ENCODE measurements around the gene PLA2G6. TPM values are rescaled to one million over a fixed set of nuclear protein-coding genes. Genes with fewer than 3 reads are reported as not detected.

The PLA2G6 gene
- total RNA-seq, 1 experiment from 2014 or later: 6.0 TPM

GRCh38 chr22:38221407-38221806 is 39.8 kb upstream of the PLA2G6 start:
- POLR2A ChIA-PET (ENCODE audit: unreplicated experiment): no interaction called here
- no peak for DNase-seq
- Histone ChIP-seq H2AFZ (ENCODE audit: low read length) (no peak overlapping the region), H4K20me1 (ENCODE audit: low read length) (no peaks in the 10 kb centered on the region), H3K9me3 (ENCODE audit: low read length) (no peaks in the 10 kb centered on the region), H3K9ac (ENCODE audit: low read length) (no peak overlapping the region), H3K4me2 (ENCODE audit: low read length) (no peak overlapping the region), H3K27me3 (ENCODE audit: low read length) (no peaks in the 10 kb centered on the region), H3K4me3 (ENCODE audit: low read length) (no peak overlapping the region), H3F3A (ENCODE audit: low read length, unreplicated experiment) (no peaks in the 10 kb centered on the region), H3K79me2 (ENCODE audit: low read length) (no peaks in the 10 kb centered on the region), H3K9me2 (replicated peaks; ENCODE audit: low read length) (no peaks in the 10 kb centered on the region), H3K27ac (ENCODE audit: low read length) (no peak overlapping the region), H3K4me1 (ENCODE audit: insufficient read depth, low read length) (peaks cover 21% of the 10 kb centered on the region), H3K36me3 (ENCODE audit: low read depth, low read length) (no peaks in the 10 kb centered on the region)
- intact Hi-C loops (cut with micrococcal nuclease): no loop called here
- TF ChIP-seq EZH2phosphoT487 (IDR thresholded peaks at IDR 0.05; ENCODE audit: borderline replicate concordance, low read length): no peak
- no peak for TF ChIP-seq EZH2 (IDR thresholded peaks at IDR 0.05; ENCODE audit: low read length, unreplicated experiment)
- no peak for TF ChIP-seq CTCF (conservative IDR thresholded peaks at IDR 0.05; ENCODE audit: low read depth, low read length)
- no peak for ATAC-seq
- CTCF ChIA-PET: no interaction called here
- BruUV-seq (replicated peaks): no TSS peak

- no peak overlapping the region for H3K27ac ChIP-seq (ENCODE audit: low read length)
- no peak overlapping the region for H3K4me2 ChIP-seq (ENCODE audit: low read length)
- ChIA-PET POLR2A (ENCODE audit: unreplicated experiment) (no interaction called here), CTCF (no interaction called here)
- ATAC-seq (no peak), DNase-seq (no peak)
- no peak overlapping the region for H3K4me3 ChIP-seq (ENCODE audit: low read length)
- H3F3A ChIP-seq (ENCODE audit: low read length, unreplicated experiment): no peaks in the 10 kb centered on the region
- no peaks in the 10 kb centered on the region for H3K27me3 ChIP-seq (ENCODE audit: low read length)
- intact Hi-C loops (cut with micrococcal nuclease): no loop called here
- H3K4me1 ChIP-seq (ENCODE audit: insufficient read depth, low read length): peaks cover 21% of the 10 kb centered on the region
- H4K20me1 ChIP-seq (ENCODE audit: low read length): no peaks in the 10 kb centered on the region
- no peaks in the 10 kb centered on the region for H3K79me2 ChIP-seq (ENCODE audit: low read length)
- no TSS peak for BruUV-seq (replicated peaks)
- no peaks in the 10 kb centered on the region for H3K36me3 ChIP-seq (ENCODE audit: low read depth, low read length)
- no peak for TF ChIP-seq CTCF (conservative IDR thresholded peaks at IDR 0.05; ENCODE audit: low read depth, low read length)
- no peak for TF ChIP-seq EZH2 (IDR thresholded peaks at IDR 0.05; ENCODE audit: low read length, unreplicated experiment)
- no peak for TF ChIP-seq EZH2phosphoT487 (IDR thresholded peaks at IDR 0.05; ENCODE audit: borderline replicate concordance, low read length)
- no peak overlapping the region for H3K9ac ChIP-seq (ENCODE audit: low read length)
- H2AFZ ChIP-seq (ENCODE audit: low read length): no peak overlapping the region
- no peaks in the 10 kb centered on the region for H3K9me3 ChIP-seq (ENCODE audit: low read length)
- no peaks in the 10 kb centered on the region for H3K9me2 ChIP-seq (replicated peaks; ENCODE audit: low read length)
Observed at GRCh38 chr22:38220653-38221386, 39.2 kb upstream of the PLA2G6 start.

- no peaks in the 10 kb centered on the region for H3K27me3 ChIP-seq (ENCODE audit: low read length)
- H3F3A ChIP-seq (ENCODE audit: low read length, unreplicated experiment): no peaks in the 10 kb centered on the region
- H3K4me1 ChIP-seq (ENCODE audit: insufficient read depth, low read length): peaks cover 21% of the 10 kb centered on the region
- no peak overlapping the region for H3K4me3 ChIP-seq (ENCODE audit: low read length)
- ChIA-PET POLR2A (ENCODE audit: unreplicated experiment) (interaction anchor here (0.6 kb wide), 1 partner anchor 991 kb away, joined by 8 read pairs; no protein-coding TSS in a partner anchor), CTCF (no interaction called here)
- TF ChIP-seq EZH2 (IDR thresholded peaks at IDR 0.05; ENCODE audit: low read length, unreplicated experiment) (no peak), CTCF (conservative IDR thresholded peaks at IDR 0.05; ENCODE audit: low read depth, low read length) (no peak), EZH2phosphoT487 (IDR thresholded peaks at IDR 0.05; ENCODE audit: borderline replicate concordance, low read length) (no peak)
- H2AFZ ChIP-seq (ENCODE audit: low read length): no peak overlapping the region
- no peaks in the 10 kb centered on the region for H4K20me1 ChIP-seq (ENCODE audit: low read length)
- no TSS peak for BruUV-seq (replicated peaks)
- intact Hi-C loops (cut with micrococcal nuclease): no loop called here
- DNase-seq (no peak), ATAC-seq (no peak)
- peaks cover 3% of the 10 kb centered on the region; the same call in 1 of the 2 replicates for H3K36me3 ChIP-seq (ENCODE audit: low read depth, low read length)
- H3K4me2 ChIP-seq (ENCODE audit: low read length): no peak overlapping the region
- H3K9ac ChIP-seq (ENCODE audit: low read length): 0 out of 2 replicates have a peak overlapping the region, but pooled peaks have one; percentile 88
- H3K9me2 ChIP-seq (replicated peaks; ENCODE audit: low read length): no peaks in the 10 kb centered on the region
- H3K79me2 ChIP-seq (ENCODE audit: low read length): no peaks in the 10 kb centered on the region
- no peaks in the 10 kb centered on the region for H3K9me3 ChIP-seq (ENCODE audit: low read length)
- peak overlapping the region; percentile 93 for H3K27ac ChIP-seq (ENCODE audit: low read length)
Observed at GRCh38 chr22:38220163-38220562, 38.5 kb upstream of the PLA2G6 start.

Data from PC-3 (cell line).